ENCODE data around the gene PPP4R2. TPM values are rescaled to one million over a fixed set of nuclear protein-coding genes. Genes with fewer than 3 reads are reported as not detected.

PPP4R2 gene
- total and polyA plus RNA-seq, 10 donors = 12.2 to 94.7 (median 54.2) TPM

GRCh38 chr3:73029321-73029796 is 32.7 kb downstream of the PPP4R2 start:
- Histone ChIP-seq H3K9me3 (no peaks in the 10 kb centered on the region), H3K27me3 (replicated peaks in 1 of 7) (no peaks in the 10 kb centered on the region), H3K4me1 (peaks cover 10 to 100% (median 56%) of the 10 kb centered on the region in 6 donors), H3K4me3 (no peak overlapping the region), H3K36me3 (peaks cover 0 to 8% (median 0%) of the 10 kb centered on the region in 6 donors), H3K27ac (peak overlapping the region in 1 of 8 donors; percentile 16)
- 27 to 55% (median 53%) methylated on average over 1 of the region's 1 CpG for WGBS, 5 donors
- intact Hi-C loops (cut with DNase I; ENCODE audit: low total_unique reads) = no loop called here
- no peak for DNase-seq
- TF ChIP-seq POLR2A (IDR thresholded peaks at IDR 0.05) = no peak
- TF ChIP-seq CTCF (IDR thresholded peaks at IDR 0.05 in 8 of 11, conservative IDR thresholded peaks at IDR 0.05 in 3 of 11) = no peak
- no peak for TF ChIP-seq POLR2AphosphoS5 (IDR thresholded peaks at IDR 0.05)

GRCh38 chr3:73030073-73030597 is 33.5 kb downstream of the PPP4R2 start:
- no peak overlapping the region for H3K27ac ChIP-seq
- no peak for TF ChIP-seq CTCF (IDR thresholded peaks at IDR 0.05 in 8 of 11, conservative IDR thresholded peaks at IDR 0.05 in 3 of 11)
- TF ChIP-seq POLR2AphosphoS5 (IDR thresholded peaks at IDR 0.05) = no peak
- no peak for TF ChIP-seq POLR2A (IDR thresholded peaks at IDR 0.05)

GRCh38 chr3:73031573-73032103 is 35.0 kb downstream of the PPP4R2 start:
- intact Hi-C loops (cut with DNase I; ENCODE audit: low total_unique reads) = no loop called here
- Histone ChIP-seq H3K9me3 (no peaks in the 10 kb centered on the region), H3K4me3 (no peak overlapping the region), H3K4me1 (peaks cover 11 to 100% (median 62%) of the 10 kb centered on the region in 6 donors), H3K27me3 (replicated peaks in 1 of 7) (no peaks in the 10 kb centered on the region), H3K36me3 (peaks cover 0 to 8% (median 0%) of the 10 kb centered on the region in 6 donors), H3K27ac (no peak overlapping the region)
- no peak for TF ChIP-seq POLR2AphosphoS5 (IDR thresholded peaks at IDR 0.05)
- no peak for TF ChIP-seq POLR2A (IDR thresholded peaks at IDR 0.05)
- no peak for TF ChIP-seq CTCF (IDR thresholded peaks at IDR 0.05 in 8 of 11, conservative IDR thresholded peaks at IDR 0.05 in 3 of 11)
- no peak for DNase-seq
- 55 to 75% (median 66%) methylated on average over 2 of the region's 2 CpGs for WGBS, 5 donors

More at GRCh38 chr3:73030073-73030597, 33.5 kb downstream of the PPP4R2 start:
- intact Hi-C loops (cut with DNase I; ENCODE audit: low total_unique reads) = no loop called here
- no peak for DNase-seq
- Histone ChIP-seq H3K9me3 (no peaks in the 10 kb centered on the region), H3K4me3 (no peak overlapping the region), H3K36me3 (peaks cover 0 to 8% (median 0%) of the 10 kb centered on the region in 6 donors), H3K27me3 (replicated peaks in 1 of 7) (no peaks in the 10 kb centered on the region), H3K4me1 (peaks cover 12 to 100% (median 53%) of the 10 kb centered on the region in 6 donors)
- whole genome bisulfite sequencing, 5 donors = 93 to 100% (median 96%) methylated on average over 1 of the region's 1 CpG
